Nephron progenitor cell (in vitro differentiated cells): ENCODE data around the gene VPS25.
A peak's percentile ranks its signal among the peaks of the same experiment; 100 is the strongest.

Experiments used
- DNase-seq: peaks from one replicate; pipeline ENCODE4 v3.0.0; 2021
- H3K27ac Mint-ChIP-seq: 2 replicates; pipeline ENCODE4 v1.8.0; 2021; ENCODE audit warnings: mild to moderate bottlenecking, moderate library complexity, mixed read lengths
- H3K27me3 Mint-ChIP-seq: 2 replicates; pipeline ENCODE4 v1.8.0; 2021; ENCODE audit warnings: mild to moderate bottlenecking, low read depth, mixed read lengths; ENCODE audit not compliant: poor library complexity
- H3K36me3 Mint-ChIP-seq: 2 replicates; pipeline ENCODE4 v1.8.0; 2021; ENCODE audit warnings: low read depth, mixed read lengths
- H3K4me1 Mint-ChIP-seq: 2 replicates; pipeline ENCODE4 v1.8.0; 2021; ENCODE audit warnings: mixed read lengths
- H3K4me3 Mint-ChIP-seq: 2 replicates; pipeline ENCODE4 v1.8.0; 2021; ENCODE audit warnings: mild to moderate bottlenecking, moderate library complexity, mixed read lengths
- H3K9me3 Mint-ChIP-seq: 2 replicates; pipeline ENCODE4 v1.8.0; 2021; ENCODE audit warnings: mild to moderate bottlenecking, moderate library complexity, mixed read lengths
- CTCF ChIP-seq: fragments of 200-600 bp; sonication (generic); IDR thresholded peaks from 2 replicates; pipeline ENCODE4 v1.5.0; 2021; ENCODE audit warnings: antibody characterized with exemption

The VPS25 gene

DNA sequence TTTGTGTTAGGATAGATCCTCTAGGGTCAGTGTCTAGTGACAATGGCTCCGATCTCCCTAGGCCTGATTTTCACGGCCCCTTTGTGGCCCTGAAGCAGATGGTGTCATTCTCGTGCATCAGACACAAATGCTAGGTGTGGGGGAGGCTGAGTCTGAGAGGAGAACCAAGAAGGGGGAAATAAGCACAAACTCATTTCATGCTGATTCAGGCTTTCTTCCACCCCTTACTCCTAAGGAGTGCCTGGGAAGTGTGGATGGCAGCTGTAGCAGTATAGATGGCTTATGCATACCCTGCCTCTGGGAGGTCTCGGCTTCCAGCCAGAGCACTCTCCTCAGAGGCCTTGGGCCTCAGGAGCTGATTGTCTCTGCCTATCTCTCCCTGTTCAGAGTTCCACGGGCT is 5.3 kb downstream of the VPS25 start:
- no peak for DNase-seq
- Mint-ChIP-seq H3K9me3 (no peaks in the 10 kb centered on the region), H3K4me3 (no peak overlapping the region), H3K36me3 (peaks cover 15% of the 10 kb centered on the region), H3K4me1 (peaks cover 44% of the 10 kb centered on the region), H3K27ac (peak overlapping the region; percentile 81), H3K27me3 (peaks cover 26% of the 10 kb centered on the region)
- TF ChIP-seq CTCF = no peak

DNA sequence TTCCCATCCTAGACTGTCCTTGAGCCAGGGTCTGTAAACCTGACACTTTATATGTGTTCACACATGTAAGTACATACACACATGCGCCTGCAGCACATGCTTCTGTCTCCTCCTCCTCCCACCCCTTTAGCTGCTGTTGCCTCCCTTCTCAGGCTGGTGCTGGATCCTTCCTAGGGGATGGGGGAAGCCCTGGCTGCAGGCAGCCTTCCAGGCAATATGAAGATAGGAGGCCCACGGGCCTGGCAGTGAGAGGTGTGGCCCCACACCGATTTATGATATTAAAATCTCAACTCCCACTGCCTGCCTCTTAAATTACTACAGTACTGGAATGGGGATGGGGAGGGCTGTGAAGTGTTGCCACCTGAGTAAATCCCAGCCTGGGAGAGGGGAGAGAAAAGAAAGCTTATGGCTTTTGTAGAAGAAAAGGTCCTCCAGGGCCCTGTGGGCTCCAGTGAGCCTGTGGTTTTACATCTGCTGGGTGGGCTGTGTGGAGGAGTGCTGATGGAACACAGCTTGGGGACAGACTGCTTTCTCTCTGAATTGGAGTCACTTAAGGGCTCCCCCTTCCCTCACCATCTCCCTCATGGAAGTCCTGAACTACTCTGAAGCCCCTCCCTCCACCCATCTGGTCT is 6.2 kb downstream of the VPS25 start:
- H3K9me3 Mint-ChIP-seq = no peaks in the 10 kb centered on the region
- peaks cover 15% of the 10 kb centered on the region for H3K36me3 Mint-ChIP-seq
- peak overlapping the region; percentile 83 for H3K27ac Mint-ChIP-seq
- peak overlapping the region; percentile 72 for H3K4me3 Mint-ChIP-seq
- TF ChIP-seq CTCF = no peak
- H3K27me3 Mint-ChIP-seq = peaks cover 34% of the 10 kb centered on the region
- peaks cover 42% of the 10 kb centered on the region for H3K4me1 Mint-ChIP-seq
- DNase-seq = no peak

- no peaks in the 10 kb centered on the region for H3K9me3 Mint-ChIP-seq
- peaks cover 34% of the 10 kb centered on the region for H3K4me1 Mint-ChIP-seq
- TF ChIP-seq CTCF = no peak
- peak; percentile 78 for DNase-seq
- H3K27ac Mint-ChIP-seq = peak within 1 kb of the TSS; percentile 83
- H3K4me3 Mint-ChIP-seq = peak within 1 kb of the TSS; percentile 78
- H3K27me3 Mint-ChIP-seq = peaks cover 40% of the 10 kb centered on the region
- peaks cover 11% of the 10 kb centered on the region for H3K36me3 Mint-ChIP-seq
Observed at GRCh38 chr17:42779936-42780850, 6.9 kb downstream of the VPS25 start, which contains the start of gene WNK4. WNK4 (plus strand) TSS chr17:42780610; CDS start chr17:42780699, 89 bp downstream.

DNA sequence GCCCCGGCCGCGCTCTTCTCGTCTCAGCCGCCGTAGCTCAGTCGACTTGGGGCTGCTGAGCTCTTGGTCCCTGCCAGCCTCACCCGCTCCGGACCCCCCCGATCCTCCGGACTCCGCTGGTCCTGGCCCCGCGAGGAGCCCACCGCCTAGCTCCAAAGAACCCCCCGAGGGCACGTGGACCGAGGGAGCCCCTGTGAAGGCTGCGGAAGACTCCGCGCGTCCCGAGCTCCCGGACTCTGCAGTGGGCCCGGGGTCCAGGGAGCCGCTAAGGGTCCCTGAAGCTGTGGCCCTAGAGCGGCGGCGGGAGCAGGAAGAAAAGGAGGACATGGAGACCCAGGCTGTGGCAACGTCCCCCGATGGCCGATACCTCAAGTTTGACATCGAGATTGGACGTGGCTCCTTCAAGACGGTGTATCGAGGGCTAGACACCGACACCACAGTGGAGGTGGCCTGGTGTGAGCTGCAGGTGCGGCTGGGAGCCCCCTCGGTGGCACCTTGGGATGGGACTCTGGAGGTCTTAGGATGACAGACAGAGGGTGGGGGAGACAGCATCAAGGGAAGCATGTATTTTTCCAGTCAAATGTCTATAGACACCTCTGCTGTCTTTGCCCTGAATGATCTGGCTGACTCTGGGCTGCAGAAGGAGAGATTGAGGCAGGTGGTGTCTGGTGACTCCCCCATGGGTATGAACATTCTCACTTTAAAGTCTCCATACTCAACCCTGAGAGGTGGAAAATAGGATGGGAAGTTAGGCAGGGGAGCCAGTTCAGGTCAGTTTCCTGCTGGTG is 7.8 kb downstream of the VPS25 start:
- DNase-seq = no peak

More for the DNA sequence above, 7.8 kb downstream of the VPS25 start:
- Mint-ChIP-seq H3K4me3 (peak overlapping the region; percentile 78), H3K27ac (no peak overlapping the region), H3K36me3 (peaks cover 2% of the 10 kb centered on the region), H3K9me3 (no peaks in the 10 kb centered on the region), H3K27me3 (peaks cover 47% of the 10 kb centered on the region), H3K4me1 (peaks cover 34% of the 10 kb centered on the region)
- no peak for TF ChIP-seq CTCF
